HG03095 (cell line): ENCODE results near the gene POLG2.
"Not testable (repeated sequence)": the region's sequence is repeated elsewhere in the genome, so short reads cannot be mapped to it uniquely, and the experiment has no call there.

ENCODE experiments used
- ATAC-seq: cut with Tn5 transposase; IDR thresholded peaks from one replicate; pipeline ENCODE4 v1.9.1; 2021; ENCODE audit warnings: moderate library complexity; ENCODE audit not compliant: unreplicated experiment

POLG2 gene

GRCh38 chr17:64443086-64443760 is 53.6 kb downstream of the POLG2 start:
- no peak for ATAC-seq

- ATAC-seq: no peak
These were observed 54.3 kb downstream of the POLG2 start for GRCh38 chr17:64442541-64442971.

GRCh38 chr17:64441772-64442540 is 54.9 kb downstream of the POLG2 start:
- ATAC-seq: no peak

- no peak for ATAC-seq
These were observed 56.9 kb downstream of the POLG2 start for GRCh38 chr17:64439956-64440355.

GRCh38 chr17:64439521-64439920 is 57.3 kb downstream of the POLG2 start:
- not testable (repeated sequence) for ATAC-seq

- ATAC-seq: no peak
These were observed 58.8 kb downstream of the POLG2 start for GRCh38 chr17:64437944-64438525.

GRCh38 chr17:64431534-64431933 is 65.3 kb downstream of the POLG2 start:
- no peak for ATAC-seq

GRCh38 chr17:64430036-64430435 is 66.8 kb downstream of the POLG2 start:
- ATAC-seq: not testable (repeated sequence)

GRCh38 chr17:64428406-64428805 is 68.4 kb downstream of the POLG2 start:
- no peak for ATAC-seq
